Measurements from ENCODE around the gene AVPR1B.
"Not testable (repeated sequence)": the region's sequence is repeated elsewhere in the genome, so short reads cannot be mapped to it uniquely, and the experiment has no call there.

DNA sequence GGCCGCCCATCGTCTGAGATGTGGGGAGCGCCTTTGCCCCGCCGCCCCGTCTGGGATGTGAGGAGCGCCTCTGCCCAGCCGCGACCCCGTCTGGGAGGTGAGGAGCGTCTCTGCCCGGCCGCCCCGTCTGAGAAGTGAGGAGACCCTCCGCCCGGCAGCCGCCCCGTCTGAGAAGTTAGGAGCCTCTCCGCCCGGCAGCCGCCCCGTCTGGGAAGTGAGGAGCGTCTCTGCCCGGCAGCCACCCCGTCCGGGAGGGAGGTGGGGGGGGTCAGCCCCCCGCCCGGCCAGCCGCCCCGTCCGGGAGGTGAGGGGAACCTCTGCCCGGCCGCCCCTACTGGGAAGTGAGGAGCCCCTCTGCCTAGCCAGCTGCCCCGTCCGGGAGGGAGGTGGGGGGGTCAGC is 53.2 kb downstream of the AVPR1B start:
- TF ChIP-seq CEBPB (IDR thresholded peaks at IDR 0.05); RFX5 (IDR thresholded peaks at IDR 0.05); POLR2A (IDR thresholded peaks at IDR 0.05; ENCODE audit: low read length); RAD21 (conservative IDR thresholded peaks at IDR 0.05 in 1 of 2, IDR thresholded peaks at IDR 0.05 in 1 of 2): not testable (repeated sequence)
